ENCODE results near the gene PAK5. TPM values are rescaled to one million over a fixed set of nuclear protein-coding genes. Genes with fewer than 3 reads are reported as not detected.

Gene PAK5
- total and polyA plus RNA-seq, 9 of the 15 experiments (the other 6 are each of a cell fraction or from before 2014, with no cell fraction given) = not detected

DNA sequence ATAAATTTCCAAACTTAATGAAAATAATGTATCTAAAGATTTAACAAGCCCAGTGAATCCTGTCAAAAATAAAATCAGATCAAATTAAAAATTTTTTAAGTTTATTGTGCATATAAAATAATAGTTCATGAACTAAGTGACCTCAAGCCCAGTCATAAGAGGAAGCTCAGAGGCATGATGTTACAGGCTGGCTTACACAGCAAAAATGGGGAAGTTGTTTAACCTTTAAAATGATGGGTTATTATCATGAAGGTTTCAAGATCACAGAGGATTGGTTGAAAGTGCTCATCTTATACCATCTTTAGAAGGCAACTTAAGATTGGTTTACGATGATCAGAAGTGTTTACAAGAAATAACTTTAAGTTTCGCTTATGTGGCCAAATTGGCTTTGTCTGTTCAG, 102.5 kb downstream of the PAK5 start:
- POLR2A ChIA-PET = no interaction called here
- WGBS (ENCODE audit: insufficient coverage, low coverage, missing lambda C conversion rate) = 0% methylated on average over 2 of the region's 2 CpGs
- FAIRE-seq = no peak
- TF ChIP-seq MYC (IDR thresholded peaks at IDR 0.05; ENCODE audit: low read depth, low read length) (no peak), MYC (CRISPR knock-in tag; IDR thresholded peaks at IDR 0.05; ENCODE audit: borderline replicate concordance, low read depth) (no peak), ZNF766 (CRISPR knock-in tag; conservative IDR thresholded peaks at IDR 0.05) (no peak), MTA3 (IDR thresholded peaks at IDR 0.05; ENCODE audit: borderline replicate concordance) (no peak), SREBF1 (IDR thresholded peaks at IDR 0.05; ENCODE audit: borderline replicate concordance, low read depth, low read length) (no peak), ZNF121 (CRISPR knock-in tag; conservative IDR thresholded peaks at IDR 0.05) (no peak), CBFA2T2 (conservative IDR thresholded peaks at IDR 0.05) (no peak)
- TF ChIP-seq, protein P1, sequence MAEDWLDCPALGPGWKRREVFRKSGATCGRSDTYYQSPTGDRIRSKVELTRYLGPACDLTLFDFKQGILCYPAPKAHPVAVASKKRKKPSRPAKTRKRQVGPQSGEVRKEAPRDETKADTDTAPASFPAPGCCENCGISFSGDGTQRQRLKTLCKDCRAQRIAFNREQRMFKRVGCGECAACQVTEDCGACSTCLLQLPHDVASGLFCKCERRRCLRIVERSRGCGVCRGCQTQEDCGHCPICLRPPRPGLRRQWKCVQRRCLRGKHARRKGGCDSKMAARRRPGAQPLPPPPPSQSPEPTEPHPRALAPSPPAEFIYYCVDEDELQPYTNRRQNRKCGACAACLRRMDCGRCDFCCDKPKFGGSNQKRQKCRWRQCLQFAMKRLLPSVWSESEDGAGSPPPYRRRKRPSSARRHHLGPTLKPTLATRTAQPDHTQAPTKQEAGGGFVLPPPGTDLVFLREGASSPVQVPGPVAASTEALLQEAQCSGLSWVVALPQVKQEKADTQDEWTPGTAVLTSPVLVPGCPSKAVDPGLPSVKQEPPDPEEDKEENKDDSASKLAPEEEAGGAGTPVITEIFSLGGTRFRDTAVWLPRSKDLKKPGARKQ (CRISPR knock-in tag; IDR thresholded peaks at IDR 0.05) = no peak
- TF ChIP-seq, protein P2, sequence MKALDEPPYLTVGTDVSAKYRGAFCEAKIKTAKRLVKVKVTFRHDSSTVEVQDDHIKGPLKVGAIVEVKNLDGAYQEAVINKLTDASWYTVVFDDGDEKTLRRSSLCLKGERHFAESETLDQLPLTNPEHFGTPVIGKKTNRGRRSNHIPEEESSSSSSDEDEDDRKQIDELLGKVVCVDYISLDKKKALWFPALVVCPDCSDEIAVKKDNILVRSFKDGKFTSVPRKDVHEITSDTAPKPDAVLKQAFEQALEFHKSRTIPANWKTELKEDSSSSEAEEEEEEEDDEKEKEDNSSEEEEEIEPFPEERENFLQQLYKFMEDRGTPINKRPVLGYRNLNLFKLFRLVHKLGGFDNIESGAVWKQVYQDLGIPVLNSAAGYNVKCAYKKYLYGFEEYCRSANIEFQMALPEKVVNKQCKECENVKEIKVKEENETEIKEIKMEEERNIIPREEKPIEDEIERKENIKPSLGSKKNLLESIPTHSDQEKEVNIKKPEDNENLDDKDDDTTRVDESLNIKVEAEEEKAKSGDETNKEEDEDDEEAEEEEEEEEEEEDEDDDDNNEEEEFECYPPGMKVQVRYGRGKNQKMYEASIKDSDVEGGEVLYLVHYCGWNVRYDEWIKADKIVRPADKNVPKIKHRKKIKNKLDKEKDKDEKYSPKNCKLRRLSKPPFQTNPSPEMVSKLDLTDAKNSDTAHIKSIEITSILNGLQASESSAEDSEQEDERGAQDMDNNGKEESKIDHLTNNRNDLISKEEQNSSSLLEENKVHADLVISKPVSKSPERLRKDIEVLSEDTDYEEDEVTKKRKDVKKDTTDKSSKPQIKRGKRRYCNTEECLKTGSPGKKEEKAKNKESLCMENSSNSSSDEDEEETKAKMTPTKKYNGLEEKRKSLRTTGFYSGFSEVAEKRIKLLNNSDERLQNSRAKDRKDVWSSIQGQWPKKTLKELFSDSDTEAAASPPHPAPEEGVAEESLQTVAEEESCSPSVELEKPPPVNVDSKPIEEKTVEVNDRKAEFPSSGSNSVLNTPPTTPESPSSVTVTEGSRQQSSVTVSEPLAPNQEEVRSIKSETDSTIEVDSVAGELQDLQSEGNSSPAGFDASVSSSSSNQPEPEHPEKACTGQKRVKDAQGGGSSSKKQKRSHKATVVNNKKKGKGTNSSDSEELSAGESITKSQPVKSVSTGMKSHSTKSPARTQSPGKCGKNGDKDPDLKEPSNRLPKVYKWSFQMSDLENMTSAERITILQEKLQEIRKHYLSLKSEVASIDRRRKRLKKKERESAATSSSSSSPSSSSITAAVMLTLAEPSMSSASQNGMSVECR (CRISPR knock-in tag; IDR thresholded peaks at IDR 0.05) = no peak
- TF ChIP-seq, protein P3, sequence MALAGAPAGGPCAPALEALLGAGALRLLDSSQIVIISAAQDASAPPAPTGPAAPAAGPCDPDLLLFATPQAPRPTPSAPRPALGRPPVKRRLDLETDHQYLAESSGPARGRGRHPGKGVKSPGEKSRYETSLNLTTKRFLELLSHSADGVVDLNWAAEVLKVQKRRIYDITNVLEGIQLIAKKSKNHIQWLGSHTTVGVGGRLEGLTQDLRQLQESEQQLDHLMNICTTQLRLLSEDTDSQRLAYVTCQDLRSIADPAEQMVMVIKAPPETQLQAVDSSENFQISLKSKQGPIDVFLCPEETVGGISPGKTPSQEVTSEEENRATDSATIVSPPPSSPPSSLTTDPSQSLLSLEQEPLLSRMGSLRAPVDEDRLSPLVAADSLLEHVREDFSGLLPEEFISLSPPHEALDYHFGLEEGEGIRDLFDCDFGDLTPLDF (CRISPR knock-in tag; IDR thresholded peaks at IDR 0.05) = no peak
- TF ChIP-seq, protein P4, sequence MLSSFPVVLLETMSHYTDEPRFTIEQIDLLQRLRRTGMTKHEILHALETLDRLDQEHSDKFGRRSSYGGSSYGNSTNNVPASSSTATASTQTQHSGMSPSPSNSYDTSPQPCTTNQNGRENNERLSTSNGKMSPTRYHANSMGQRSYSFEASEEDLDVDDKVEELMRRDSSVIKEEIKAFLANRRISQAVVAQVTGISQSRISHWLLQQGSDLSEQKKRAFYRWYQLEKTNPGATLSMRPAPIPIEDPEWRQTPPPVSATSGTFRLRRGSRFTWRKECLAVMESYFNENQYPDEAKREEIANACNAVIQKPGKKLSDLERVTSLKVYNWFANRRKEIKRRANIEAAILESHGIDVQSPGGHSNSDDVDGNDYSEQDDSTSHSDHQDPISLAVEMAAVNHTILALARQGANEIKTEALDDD (IDR thresholded peaks at IDR 0.05) = no peak
- TF ChIP-seq, protein P5, sequence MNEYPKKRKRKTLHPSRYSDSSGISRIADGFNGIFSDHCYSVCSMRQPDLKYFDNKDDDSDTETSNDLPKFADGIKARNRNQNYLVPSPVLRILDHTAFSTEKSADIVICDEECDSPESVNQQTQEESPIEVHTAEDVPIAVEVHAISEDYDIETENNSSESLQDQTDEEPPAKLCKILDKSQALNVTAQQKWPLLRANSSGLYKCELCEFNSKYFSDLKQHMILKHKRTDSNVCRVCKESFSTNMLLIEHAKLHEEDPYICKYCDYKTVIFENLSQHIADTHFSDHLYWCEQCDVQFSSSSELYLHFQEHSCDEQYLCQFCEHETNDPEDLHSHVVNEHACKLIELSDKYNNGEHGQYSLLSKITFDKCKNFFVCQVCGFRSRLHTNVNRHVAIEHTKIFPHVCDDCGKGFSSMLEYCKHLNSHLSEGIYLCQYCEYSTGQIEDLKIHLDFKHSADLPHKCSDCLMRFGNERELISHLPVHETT (CRISPR knock-in tag; conservative IDR thresholded peaks at IDR 0.05 in 1 of 2, IDR thresholded peaks at IDR 0.05 in 1 of 2) = no peak

More for the DNA sequence above, 102.5 kb downstream of the PAK5 start:
- Histone ChIP-seq H3K27me3 (ENCODE audit: control insufficient read depth in 2 of 2, insufficient read depth in 2 of 2, low read length in 2 of 2) (no peaks in the 10 kb centered on the region), H3K9me3 (replicated peaks; ENCODE audit: control insufficient read depth, insufficient read depth, low read depth, low read length) (no peaks in the 10 kb centered on the region), H3K4me1 (replicated peaks in 1 of 2; ENCODE audit: control insufficient read depth in 2 of 2, insufficient read depth in 2 of 2, low read length in 2 of 2) (no peaks in the 10 kb centered on the region), H3K36me3 (ENCODE audit: control insufficient read depth, insufficient read depth, low read length) (no peaks in the 10 kb centered on the region), H3K4me2 (ENCODE audit: insufficient read depth, low read length) (no peak overlapping the region), H2AFZ (ENCODE audit: low read depth, low read length) (no peak overlapping the region), H3K4me3 (no peak overlapping the region), H3K9me1 (ENCODE audit: control insufficient read depth, insufficient read depth, low read length) (no peaks in the 10 kb centered on the region), H3K9ac (ENCODE audit: insufficient read depth in 1 of 2, low read depth in 2 of 2, low read length in 2 of 2) (no peak overlapping the region), H3K79me2 (ENCODE audit: control insufficient read depth, insufficient read depth, low read length) (no peaks in the 10 kb centered on the region), H4K20me1 (replicated peaks; ENCODE audit: control insufficient read depth, insufficient read depth, low read length) (no peaks in the 10 kb centered on the region), H3K27ac (ENCODE audit: extremely low read depth, low read depth, low read length) (no peak overlapping the region)
- no TSS peak for BruUV-seq (replicated peaks)
- in situ Hi-C loops (cut with MboI) (no loop called here), intact Hi-C loops (cut with micrococcal nuclease) (no loop called here)
- CTCF ChIA-PET (ENCODE audit: low intra/inter-chr PET ratio) = no interaction called here
- ATAC-seq = no peak
- DNase-seq (ENCODE audit: extremely low read depth in 1 of 4, low spot score in 3 of 4) = no peak
